HUDEP-2 (cell line): ENCODE results near the gene ANGPT4.
"Not testable (repeated sequence)": the region's sequence is repeated elsewhere in the genome, so short reads cannot be mapped to it uniquely, and the experiment has no call there.

Experiments used
- DNase-seq, 76 experiments: peaks; one replicate each; lab custom pipeline; 2025; ENCODE audit not compliant: unreplicated experiment in 76 of 76; lab: John Stamatoyannopoulos, UW

Gene ANGPT4

DNA sequence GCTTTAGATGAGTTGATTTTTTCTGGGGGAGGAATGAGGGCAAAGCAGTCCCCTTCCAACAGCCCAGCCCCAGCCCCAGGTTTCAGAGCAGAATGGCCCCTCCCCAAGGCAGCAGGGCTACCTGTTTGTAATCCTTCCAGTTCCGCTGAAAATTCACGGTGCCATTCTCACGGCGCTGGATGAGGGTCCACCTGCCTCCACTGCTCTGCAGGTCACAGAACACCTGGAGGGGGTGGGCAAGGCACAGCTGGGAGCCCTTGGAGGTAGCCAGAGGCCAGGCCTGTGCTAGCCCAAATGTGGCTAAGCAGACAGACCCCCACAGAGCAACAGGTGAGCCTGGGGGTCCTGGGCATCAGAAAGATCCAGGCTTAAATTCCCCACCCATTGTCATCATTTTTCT, 36.5 kb downstream of the ANGPT4 start:
- no peak for DNase-seq

DNA sequence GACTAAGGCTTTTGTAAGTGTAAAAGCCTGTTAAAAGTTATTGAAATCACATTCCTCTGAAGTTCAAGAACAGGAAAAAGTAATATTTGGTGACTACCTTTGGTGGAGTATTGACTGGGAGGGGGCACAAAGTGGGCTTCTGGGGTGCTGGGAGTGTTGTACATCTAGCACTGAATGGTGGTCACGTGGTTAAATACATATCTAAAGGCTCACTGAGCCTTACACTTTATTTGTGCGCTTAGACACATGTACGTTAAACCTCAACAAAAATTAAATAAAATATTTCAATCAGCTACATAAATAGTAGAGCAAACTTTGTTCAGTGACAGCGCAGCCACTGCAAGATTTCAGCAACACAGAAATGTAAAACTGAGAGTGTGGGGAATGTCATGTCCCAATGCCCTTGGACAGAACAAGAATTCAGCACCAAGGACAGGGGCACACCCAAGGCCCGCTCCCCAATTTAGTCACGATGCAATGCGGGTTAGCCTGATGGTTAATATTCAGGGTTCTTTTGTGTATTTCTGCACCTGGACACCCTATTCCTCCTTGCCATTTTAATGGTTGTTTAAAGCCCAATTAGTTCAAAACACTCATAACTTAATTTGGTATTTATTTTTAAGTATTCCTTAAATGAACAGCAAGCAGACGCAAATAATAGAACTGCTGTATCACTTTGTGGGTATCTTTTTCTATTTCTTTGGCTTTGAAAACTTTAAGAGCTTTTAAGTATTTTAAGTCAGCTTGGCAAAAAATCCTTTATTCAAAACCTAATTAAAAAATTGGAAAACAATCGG, 37.4 kb downstream of the ANGPT4 start:
- peak in 8 of 76 experiments; percentile 2 to 27 (median 9) for DNase-seq

DNA sequence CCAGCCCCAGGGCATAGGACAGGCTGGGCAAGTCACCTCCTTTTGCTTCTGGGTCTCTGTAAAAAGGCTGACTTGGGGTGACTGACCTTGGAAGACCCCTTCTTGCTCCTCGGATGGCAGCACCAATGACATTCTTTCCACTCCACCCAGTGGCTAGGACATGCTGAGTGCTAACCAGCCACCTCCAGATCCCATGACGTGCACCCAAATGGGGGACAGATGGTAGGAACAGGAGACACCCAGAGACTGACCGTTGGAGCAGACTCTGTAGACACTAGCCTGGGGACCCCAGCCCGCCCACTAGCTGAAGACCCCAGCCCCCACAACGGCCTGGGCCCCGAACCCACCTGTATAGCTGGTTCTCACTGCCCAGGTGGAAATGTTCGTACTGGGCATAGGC, 38.3 kb downstream of the ANGPT4 start:
- DNase-seq, result no peak

DNA sequence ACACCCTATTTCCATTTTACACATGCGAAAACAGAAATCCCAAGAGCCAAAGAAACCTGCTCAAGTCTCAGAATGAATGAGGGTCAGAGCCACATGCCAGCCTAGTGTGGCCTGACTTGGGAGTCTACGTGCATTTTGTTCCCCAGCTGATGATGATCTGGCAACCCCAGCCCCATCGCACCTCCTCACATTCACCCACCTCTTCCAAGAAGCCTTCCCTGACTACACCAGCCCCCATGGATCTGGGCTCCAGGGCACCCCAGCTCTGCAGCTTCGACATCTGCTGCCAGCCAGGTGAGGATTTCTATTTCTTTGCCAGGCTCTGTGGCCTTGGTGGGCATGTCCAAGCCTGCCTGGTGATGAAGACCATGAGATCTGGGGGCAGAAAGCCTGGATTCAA, 41.0 kb downstream of the ANGPT4 start:
- no peak for DNase-seq

DNA sequence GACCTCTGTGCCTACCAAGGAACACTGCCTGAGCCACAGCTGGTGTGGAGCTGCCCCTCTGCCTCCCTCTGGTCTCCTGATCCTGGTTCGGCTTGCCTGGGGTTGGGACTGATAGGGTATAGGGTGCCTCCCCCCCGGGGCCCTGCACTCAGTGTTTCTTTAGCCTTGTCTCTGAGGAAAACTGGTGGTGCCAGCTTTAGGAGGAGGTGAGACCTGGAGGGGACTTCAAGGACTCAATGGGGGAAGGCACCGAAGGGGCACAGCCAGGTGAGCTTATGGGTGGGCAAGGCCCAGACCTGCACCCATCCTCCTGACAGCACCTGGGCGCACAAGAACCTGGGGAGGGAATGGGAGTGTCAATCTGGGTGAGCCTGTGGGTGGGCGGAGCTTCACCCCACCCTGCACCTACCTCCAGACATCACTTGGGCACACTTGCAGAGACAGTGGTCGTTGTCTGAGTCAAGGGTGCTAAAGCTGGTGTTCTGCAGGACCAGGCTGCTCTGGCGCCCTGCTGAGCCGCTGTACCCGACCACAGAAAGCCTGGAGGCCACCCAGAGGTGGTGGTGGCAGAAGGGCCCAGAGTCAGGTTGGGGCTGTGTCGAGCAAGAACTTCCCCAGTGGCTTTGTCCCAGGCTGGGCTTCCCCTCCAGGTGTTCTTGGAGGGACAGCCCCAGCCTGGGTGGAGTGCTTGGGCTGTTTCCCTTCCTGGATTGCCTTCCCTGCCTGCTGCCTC, 42.1 kb downstream of the ANGPT4 start:
- DNase-seq, result no peak

DNA sequence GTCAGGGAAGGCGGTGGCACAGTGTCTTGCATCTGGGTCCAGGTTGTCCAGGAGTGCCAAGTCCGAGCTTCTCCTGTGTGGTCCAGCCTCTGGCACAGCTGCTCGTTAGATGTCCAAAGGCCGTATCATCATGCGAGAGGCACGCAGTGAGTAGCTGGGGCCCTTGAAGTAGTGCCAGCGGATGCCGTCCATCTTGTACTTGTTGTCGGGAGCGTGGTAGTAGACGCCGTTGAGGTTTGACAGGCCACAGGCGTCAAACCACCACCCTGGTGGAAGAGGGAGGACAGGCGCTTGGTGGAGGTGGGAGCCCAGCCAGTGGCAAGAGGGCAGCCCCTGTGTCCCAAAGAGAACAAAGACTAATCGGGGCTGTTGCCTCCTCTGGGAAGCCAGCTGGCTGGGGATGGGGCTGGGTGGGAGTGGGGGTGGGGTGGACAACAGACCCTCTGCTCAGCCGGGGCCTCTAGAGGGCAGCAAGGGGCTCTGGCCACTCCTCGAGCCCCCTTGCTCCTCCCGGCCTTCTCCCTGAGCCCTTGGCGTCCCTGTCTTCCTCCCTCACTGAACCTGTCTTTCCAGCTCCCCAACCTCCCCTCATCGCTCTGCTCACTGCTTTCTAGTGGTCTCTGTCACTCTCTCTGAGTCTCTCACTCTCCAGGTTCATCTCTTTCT, 43.1 kb downstream of the ANGPT4 start:
- no peak for DNase-seq

DNA sequence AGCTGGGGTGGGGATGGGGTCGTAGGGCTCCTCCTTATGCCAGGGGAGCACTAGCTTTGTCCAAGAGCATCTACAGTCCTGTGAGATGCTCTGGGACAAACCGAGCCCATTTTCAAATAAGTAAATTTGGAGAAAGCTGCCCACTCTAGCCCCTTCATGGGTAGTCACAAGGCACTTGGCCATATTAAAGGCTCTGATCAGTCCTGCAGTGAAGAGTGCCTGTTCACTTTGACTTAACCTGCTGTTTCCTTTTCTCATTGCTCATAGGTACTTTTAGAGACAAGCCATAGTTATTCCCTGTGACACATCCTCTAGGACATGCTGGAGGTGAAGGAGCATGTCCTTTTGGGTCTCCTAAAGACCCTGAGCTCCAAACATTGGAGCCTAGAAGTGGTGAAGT, 44.2 kb downstream of the ANGPT4 start:
- no peak for DNase-seq

DNA sequence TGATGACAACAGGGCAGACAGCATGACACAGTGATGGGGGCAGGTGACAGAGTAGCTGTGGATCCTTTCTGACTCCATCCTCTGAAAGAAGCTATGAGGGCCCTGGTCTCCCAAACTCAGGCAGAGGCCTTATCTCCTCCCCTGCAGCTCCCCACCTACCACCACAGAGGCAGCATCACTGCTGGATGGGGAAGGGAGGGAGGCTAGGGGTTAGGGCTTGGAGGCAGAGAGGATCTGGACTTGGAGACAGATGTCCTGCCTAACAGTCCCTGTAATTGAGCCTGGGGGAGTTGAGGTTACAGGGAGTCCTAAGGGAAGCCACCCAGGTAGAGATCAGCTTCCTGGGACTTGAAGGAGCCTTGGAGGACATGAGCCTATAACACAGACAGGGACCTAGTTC, 44.7 kb downstream of the ANGPT4 start:
- no peak for DNase-seq

DNA sequence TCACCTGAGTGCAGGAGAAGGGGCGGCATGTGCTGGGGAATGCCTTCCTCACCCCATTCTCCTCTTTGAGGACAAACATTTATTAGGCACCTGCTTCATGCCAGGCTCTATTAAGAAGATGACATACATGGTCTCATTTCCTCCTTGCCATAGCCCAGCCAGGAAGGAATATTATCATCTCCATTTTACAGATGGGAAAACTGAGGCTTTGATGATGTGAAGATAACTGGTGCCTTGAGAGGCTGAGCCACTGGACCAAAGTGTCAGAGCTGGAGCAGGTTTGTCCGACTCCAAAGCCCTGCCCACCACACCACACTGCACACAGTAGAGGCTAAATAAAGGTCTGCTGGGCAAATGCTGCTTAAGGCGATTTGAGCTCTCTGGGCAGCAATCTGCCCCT, 45.4 kb downstream of the ANGPT4 start:
- DNase-seq, result no peak

DNA sequence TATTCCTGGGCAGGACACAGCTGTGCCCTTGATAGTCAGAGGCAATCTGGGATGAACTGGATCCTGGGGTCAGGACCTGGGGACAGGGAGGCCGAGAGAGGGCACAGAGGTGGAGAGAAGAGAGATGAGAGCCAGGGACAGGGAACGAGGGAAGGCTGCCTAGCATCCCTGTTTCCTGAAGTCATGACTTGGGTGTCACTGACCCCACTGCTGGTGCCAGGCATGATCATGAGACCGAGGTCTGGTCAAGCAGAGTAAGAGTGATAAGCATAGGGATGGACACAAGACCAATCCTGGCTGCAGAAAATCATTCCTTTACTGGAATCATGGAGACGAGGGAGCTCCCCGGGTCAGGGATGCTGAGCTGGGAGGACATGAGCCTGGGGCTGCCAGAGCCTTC, 46.5 kb downstream of the ANGPT4 start:
- DNase-seq, result no peak

DNA sequence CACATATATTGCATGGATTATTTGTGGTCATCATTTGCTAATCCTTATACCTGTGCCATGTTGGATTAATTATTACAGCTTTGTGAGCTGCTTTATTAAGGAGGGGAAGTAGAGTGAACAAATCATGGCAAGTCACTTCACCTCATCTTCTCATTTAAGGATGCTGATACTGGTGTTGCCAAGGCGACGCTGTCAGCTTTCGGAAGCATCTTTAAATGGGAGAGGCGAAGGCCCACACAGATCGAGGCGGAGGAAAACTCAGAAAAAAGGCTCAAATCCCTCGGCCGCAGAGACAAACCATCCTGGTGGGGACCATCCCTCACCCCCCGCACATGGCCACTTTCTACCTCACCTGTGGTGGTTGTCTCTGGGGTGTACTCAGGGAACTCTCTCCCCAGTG, 47.9 kb downstream of the ANGPT4 start:
- DNase-seq, result no peak

DNA sequence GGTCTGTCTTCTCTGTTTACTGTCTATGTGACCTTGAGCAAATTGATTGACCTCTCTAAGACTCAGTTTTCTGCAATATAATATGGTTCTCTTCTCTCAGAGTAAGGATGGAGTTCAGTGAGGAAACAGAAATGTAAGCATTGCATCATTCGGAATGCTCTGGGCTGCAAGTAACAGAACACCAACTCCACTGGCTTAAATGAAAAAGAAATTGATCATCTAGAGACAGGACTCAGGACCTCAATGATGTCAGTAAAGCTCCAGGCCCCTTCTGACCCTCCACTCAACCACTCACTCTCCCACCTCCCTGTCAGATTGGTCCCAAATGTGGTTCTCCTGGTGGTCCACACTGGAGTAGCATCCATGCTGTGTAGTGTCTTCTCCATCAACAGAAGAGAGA, 50.7 kb downstream of the ANGPT4 start:
- DNase-seq, result no peak

DNA sequence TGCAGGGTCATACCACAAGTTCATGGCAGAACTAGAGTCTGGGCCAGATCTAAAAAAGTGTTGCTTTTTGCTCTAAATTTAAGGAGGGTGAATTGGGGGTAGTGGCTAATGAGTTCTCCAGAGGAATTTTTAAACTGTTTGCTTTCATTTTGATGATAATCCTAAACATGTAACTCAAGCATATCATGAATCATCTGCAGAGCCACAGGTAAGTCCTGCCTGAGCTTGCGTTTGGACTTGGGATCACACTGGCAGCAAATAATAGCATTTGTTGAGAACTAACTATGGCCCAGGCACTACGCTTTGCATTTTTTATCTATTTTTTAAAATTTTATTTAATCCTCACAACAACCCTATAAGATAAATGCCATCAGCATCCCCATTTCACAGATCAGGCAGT, 55.2 kb downstream of the ANGPT4 start:
- DNase-seq, result no peak

DNA sequence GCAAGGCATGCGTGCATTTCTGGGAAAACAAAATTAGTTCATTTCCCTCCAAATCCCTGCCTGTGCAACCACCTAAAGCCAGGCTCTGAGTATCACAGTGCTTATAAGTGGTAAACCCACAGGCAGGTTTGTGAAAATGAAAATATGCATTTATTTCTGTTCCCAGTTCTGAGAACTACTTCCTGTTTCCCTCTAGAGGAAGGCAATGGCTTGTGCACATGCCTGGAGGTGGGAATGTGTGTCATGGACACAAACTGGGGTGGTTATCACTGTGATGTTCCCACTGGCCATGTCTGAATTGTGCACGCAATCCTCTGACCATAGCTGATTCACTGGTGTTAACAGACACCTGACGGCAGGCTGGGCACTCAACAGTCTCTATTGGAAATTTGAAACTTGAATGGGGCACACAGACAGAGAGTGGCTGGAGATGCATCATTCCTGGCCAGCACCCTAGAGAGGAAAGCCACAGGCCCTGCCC, 56.3 kb downstream of the ANGPT4 start:
- DNase-seq, result no peak

DNA sequence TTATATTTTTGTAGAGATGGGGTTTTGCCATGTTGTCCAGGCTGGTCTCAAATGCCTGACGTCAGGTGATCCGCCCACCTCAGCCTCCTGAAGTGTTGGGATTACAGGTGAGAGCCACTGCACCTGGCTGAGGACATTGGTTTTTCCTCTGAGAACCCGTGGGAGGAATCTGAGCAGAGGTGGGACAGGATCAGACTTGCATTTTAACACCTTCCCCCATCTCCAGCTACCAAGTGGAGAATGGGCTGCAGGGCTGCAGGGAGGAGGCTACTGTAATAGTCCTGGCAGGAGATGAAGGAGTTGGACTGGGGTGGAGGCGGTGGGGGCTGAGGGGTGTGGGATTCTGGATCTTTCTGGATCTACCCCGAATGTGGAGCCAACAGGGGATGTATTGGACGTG, 58.1 kb downstream of the ANGPT4 start:
- no peak for DNase-seq

DNA sequence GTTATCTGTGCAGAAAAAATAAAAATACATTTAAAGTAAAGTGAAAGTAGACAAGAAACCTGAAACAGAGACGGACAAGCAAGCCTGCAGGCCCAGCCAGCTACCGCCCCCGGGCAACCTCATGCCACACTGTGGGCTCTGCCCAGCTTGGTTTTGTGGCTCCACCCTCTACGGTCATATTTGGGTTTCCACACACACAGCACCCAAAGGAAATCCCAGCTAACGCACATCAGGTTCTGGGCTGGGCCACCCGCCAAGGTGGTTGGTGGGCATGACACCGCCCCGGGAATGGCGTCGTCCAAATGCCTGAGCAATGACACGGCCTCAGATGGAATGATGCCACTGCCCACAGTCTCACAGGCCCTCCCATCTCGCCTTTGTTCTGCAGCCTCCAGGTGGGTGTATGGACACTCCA, 59.8 kb downstream of the ANGPT4 start:
- DNase-seq, result peak in 21 of 76 experiments; percentile 12 to 43 (median 24)

DNA sequence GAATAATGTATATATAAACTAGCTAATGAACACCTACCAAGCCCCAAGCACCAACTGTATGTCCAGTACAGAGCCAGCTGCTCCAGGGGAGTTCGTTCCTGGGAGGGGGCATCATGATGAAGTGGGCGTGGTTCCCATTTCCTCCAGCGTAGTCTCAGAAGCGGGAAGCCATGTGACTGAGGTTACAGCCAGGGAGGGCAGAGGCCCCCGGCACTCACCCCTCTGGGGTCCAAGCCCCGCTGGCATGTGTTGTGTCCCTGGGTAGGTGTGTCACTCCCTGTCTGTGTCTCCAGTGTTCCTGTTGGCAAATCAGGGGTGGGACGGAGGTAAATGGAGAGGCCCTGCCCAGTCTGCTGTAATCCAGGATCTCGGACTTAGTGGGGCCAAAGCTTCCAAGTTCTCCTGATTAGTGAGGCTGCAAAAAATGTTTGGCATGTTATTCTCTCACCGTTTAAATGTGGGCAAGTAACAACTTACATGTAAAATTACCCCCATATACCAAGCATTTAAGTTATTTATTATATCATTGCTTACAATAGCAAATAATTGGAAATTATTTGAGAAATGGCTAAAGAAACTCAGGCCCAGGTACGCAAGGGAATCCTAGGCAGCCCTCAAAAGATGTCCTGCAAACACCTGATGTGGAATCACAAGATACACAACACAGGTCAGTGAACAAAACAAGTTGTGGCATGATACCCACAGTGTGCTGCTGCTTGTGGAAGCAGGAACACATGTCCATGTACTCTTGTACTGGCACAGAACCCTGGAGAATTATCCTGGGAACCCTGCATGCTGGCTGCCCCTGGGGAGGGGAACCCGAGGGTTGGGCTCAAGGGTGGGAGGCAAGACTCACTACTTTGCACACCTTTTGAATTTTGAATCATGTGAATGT, 60.4 kb downstream of the ANGPT4 start:
- no peak for DNase-seq

DNA sequence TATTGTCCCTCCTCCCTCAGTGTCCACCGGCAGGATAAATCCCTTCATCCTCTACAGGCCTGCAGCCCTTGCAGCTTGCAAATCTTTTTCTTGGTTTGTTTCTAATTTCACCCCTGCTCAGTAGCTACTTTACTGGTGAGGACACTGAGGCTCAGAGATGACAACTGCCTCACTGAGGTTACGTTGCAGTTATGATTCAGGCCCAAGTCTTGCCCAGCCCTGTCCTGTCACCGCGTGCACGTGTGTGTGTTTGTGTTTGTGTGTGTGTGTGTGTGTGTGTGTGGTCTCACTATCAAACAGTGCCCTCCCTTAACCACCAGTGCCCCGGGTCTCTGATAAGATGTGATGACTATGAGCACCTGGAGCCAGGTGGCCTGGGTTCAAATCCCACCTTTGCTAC, 61.5 kb downstream of the ANGPT4 start:
- no peak for DNase-seq

DNA sequence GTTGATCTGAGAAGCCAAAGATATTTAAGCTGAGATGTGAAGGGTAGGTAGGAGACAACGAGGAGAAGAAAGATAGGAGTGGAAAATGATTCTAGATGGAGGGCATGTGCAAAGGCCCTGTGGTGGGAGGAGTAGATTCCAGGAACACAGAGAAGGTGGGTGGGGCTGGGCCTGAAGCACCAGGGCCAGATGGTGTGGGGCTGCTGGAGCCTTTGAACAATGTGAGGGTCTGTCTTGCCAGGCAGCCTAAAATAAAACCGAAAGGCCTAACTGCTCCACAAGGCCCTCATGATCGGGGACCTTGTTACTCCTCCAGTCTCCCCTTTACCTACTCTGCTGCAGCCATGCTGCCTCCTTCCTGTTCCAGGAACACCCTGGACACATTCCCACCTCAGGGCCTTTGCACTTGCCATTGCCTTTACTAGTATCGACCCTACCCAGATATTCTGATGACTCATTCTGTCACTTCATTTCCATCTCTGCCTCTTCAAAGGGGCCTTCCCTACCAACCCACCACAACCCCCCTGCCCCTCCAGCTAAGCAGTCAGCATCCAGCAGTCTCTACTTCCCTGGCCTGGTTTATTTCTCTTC, 62.6 kb downstream of the ANGPT4 start:
- no peak for DNase-seq

DNA sequence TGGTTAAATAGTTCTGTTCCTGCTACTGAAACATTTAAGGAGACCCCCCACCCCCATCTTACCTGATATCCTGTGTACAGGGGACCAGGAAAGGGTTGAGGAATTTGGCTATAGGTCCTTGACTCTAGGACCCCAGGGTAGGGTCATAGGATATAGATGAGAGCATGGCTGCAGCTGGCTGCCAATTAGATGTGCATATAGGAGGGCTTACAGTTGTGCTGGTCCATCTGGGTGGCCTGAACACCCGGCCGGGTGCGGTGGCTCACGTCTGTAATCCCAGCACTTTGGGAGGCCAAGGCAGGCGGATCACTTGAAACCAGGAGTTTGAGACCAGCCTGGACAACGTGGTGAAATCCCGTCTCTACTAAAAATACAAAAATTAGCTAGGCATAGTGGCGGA, 67.4 kb downstream of the ANGPT4 start:
- DNase-seq, result not testable (repeated sequence)
